ENCODE data around the gene ACCSL.

The ACCSL gene

DNA sequence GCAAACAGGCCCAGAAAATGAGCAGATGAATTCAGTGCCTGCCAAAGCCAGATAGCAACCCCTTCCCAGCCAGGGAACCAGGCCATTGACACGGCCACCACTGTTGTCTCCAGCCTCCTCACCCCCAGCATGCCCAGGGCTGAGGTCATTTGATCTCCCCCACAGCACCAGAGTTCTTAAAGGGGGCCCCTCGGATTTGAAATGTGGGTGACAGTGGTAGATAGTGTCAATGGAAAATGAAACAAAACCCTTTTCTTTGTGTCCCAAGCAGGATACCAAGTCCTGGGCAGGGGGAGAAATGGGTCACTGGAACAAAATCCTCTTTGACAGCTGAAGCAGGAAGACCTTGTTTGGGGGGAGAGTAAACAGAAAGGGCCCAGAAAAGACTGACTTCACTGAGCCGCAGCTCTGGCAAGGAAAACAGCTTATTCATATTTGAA, 14.3 kb upstream of the ACCSL start:
- DNase-seq (ENCODE audit: low spot score) (no peak), ATAC-seq (ENCODE audit: low read depth) (no peak)
- Histone ChIP-seq H3K4me1 (ENCODE audit: insufficient read depth, poor library complexity, severe bottlenecking) (no peaks in the 10 kb centered on the region), H3K27ac (ENCODE audit: poor library complexity, severe bottlenecking) (no peak overlapping the region), H3K9me3 (ENCODE audit: severe bottlenecking) (no peaks in the 10 kb centered on the region), H3K36me3 (ENCODE audit: low read depth) (no peaks in the 10 kb centered on the region), H3K27me3 (ENCODE audit: insufficient read depth, poor library complexity, severe bottlenecking) (no peaks in the 10 kb centered on the region), H3K4me3 (ENCODE audit: severe bottlenecking) (no peak overlapping the region)
- TF ChIP-seq, protein P1, sequence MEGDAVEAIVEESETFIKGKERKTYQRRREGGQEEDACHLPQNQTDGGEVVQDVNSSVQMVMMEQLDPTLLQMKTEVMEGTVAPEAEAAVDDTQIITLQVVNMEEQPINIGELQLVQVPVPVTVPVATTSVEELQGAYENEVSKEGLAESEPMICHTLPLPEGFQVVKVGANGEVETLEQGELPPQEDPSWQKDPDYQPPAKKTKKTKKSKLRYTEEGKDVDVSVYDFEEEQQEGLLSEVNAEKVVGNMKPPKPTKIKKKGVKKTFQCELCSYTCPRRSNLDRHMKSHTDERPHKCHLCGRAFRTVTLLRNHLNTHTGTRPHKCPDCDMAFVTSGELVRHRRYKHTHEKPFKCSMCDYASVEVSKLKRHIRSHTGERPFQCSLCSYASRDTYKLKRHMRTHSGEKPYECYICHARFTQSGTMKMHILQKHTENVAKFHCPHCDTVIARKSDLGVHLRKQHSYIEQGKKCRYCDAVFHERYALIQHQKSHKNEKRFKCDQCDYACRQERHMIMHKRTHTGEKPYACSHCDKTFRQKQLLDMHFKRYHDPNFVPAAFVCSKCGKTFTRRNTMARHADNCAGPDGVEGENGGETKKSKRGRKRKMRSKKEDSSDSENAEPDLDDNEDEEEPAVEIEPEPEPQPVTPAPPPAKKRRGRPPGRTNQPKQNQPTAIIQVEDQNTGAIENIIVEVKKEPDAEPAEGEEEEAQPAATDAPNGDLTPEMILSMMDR (IDR thresholded peaks at IDR 0.05; ENCODE audit: poor library complexity, severe bottlenecking), result no peak

DNA sequence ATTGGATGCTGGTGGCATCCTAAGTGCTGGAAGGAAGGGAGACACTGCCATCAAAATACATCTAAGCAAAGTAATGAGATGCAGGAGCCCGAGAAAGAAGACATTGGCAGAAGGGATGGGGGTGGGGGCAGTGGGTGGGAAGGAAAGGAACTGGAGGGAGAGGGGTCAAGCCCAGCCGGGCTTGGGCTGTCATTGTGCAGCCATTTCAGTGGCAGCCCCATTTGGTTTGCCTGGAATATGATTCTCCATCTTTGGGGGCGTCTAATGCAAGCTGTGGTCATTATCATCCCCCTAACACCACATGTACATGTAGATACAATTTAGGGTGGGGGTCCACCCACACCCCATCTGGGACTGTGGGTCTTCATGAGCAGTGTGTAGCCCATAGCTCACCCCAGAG, 13.9 kb upstream of the ACCSL start:
- ATAC-seq (ENCODE audit: low read depth), result no peak
- Histone ChIP-seq H3K27me3 (ENCODE audit: insufficient read depth, poor library complexity, severe bottlenecking) (no peaks in the 10 kb centered on the region), H3K27ac (ENCODE audit: poor library complexity, severe bottlenecking) (no peak overlapping the region), H3K4me1 (ENCODE audit: insufficient read depth, poor library complexity, severe bottlenecking) (no peaks in the 10 kb centered on the region), H3K36me3 (ENCODE audit: low read depth) (no peaks in the 10 kb centered on the region), H3K9me3 (ENCODE audit: severe bottlenecking) (no peaks in the 10 kb centered on the region), H3K4me3 (ENCODE audit: severe bottlenecking) (no peak overlapping the region)
- TF ChIP-seq, protein P1 (IDR thresholded peaks at IDR 0.05; ENCODE audit: poor library complexity, severe bottlenecking), result no peak
- no peak for DNase-seq (ENCODE audit: low spot score)

DNA sequence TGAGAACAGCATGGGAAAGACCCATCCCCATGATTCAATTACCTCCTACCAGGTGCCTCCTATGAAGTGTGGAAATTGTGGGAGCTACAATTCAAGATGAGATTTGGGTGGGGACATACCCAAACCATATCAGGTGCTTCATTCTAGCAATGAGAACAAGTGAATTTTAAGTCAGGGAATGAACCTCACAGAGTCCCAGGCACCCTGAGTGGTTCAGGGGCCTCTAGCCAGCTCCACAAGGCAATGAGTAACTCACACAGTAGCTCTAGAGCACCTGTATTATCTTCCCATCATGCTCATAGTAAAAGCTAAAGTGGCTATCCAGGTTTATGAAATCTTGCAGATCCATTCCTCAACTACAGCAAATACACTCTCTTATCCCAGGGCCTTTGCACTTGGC, 13.1 kb upstream of the ACCSL start:
- Histone ChIP-seq H3K27ac (ENCODE audit: poor library complexity, severe bottlenecking) (no peak overlapping the region), H3K4me3 (ENCODE audit: severe bottlenecking) (no peak overlapping the region), H3K27me3 (ENCODE audit: insufficient read depth, poor library complexity, severe bottlenecking) (no peaks in the 10 kb centered on the region), H3K4me1 (ENCODE audit: insufficient read depth, poor library complexity, severe bottlenecking) (no peaks in the 10 kb centered on the region), H3K9me3 (ENCODE audit: severe bottlenecking) (no peaks in the 10 kb centered on the region), H3K36me3 (ENCODE audit: low read depth) (no peaks in the 10 kb centered on the region)
- TF ChIP-seq, protein P1 (IDR thresholded peaks at IDR 0.05; ENCODE audit: poor library complexity, severe bottlenecking), result no peak
- ATAC-seq (ENCODE audit: low read depth) (no peak), DNase-seq (ENCODE audit: low spot score) (no peak)

DNA sequence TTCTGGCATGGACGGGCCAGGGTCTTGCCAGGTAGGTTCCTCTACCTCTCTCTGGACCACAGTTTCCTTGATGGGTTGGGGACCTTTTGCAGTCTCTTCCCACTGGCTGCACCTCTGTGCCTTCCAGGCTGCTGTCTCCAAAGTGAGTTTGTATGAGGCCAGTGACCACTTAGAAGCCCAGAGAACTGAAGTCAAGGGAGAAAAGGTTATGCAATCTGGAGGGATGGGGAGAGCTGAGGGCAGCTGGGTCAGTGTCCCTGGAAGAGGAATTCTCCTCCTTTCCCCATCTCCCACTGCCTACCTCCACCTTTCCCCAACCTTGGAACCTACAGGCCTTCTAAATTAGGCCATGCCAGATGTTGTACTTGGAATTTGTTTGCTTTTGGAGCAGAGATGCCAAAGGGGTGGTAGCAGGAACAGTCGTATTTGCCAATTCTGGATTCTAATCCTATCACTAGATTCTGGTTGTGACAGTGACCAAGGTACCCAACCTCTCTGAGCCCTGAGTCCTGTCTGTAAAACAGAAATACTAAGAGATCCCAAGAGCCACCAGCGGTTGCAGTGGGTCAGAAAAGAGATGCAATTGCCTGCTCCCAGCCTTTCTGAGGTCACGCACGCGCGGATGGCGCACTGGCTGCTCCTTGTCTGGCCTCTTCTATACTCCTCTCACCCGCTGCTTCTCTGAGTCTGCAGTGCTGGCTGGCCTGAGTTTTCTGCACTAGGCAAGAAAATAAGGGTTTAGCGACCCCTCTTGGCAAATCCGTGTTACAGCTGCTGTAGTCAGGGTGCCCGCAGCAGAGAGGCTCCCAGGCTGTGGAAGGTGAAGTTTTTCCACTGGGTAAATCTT, 10.7 kb upstream of the ACCSL start:
- H3K9me3 ChIP-seq (ENCODE audit: severe bottlenecking), result no peaks in the 10 kb centered on the region
- TF ChIP-seq, protein P1 (IDR thresholded peaks at IDR 0.05; ENCODE audit: poor library complexity, severe bottlenecking), result peak; percentile 68
- H3K4me3 ChIP-seq (ENCODE audit: severe bottlenecking), result no peak overlapping the region
- no peaks in the 10 kb centered on the region for H3K36me3 ChIP-seq (ENCODE audit: low read depth)
- no peak overlapping the region for H3K27ac ChIP-seq (ENCODE audit: poor library complexity, severe bottlenecking)
- peak; percentile 85 for ATAC-seq (ENCODE audit: low read depth)
- H3K4me1 ChIP-seq (ENCODE audit: insufficient read depth, poor library complexity, severe bottlenecking), result no peaks in the 10 kb centered on the region
- no peaks in the 10 kb centered on the region for H3K27me3 ChIP-seq (ENCODE audit: insufficient read depth, poor library complexity, severe bottlenecking)
- DNase-seq (ENCODE audit: low spot score), result no peak

DNA sequence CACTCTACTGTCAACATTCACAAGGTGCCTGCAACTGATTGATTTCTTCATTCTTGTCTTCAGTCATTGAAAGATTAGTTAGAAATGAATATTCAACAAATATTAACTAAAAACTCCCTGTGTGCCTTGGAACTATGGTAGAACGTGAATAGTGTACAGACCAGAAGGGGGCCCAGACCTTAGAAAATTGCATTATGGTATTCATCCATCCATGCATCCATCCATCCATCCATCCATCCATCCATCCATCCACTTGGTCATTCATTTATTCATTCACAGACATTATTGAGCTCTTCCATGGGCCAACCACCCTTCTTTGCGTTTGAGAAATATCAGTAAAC, 10.2 kb upstream of the ACCSL start:
- no peak overlapping the region for H3K4me3 ChIP-seq (ENCODE audit: severe bottlenecking)
- H3K27ac ChIP-seq (ENCODE audit: poor library complexity, severe bottlenecking), result no peak overlapping the region
- no peaks in the 10 kb centered on the region for H3K27me3 ChIP-seq (ENCODE audit: insufficient read depth, poor library complexity, severe bottlenecking)
- no peaks in the 10 kb centered on the region for H3K4me1 ChIP-seq (ENCODE audit: insufficient read depth, poor library complexity, severe bottlenecking)
- no peaks in the 10 kb centered on the region for H3K36me3 ChIP-seq (ENCODE audit: low read depth)
- no peaks in the 10 kb centered on the region for H3K9me3 ChIP-seq (ENCODE audit: severe bottlenecking)
- TF ChIP-seq, protein P1 (IDR thresholded peaks at IDR 0.05; ENCODE audit: poor library complexity, severe bottlenecking), result peak; percentile 43
- DNase-seq (ENCODE audit: low spot score) (no peak), ATAC-seq (ENCODE audit: low read depth) (0 out of 3 replicates have a peak, but pooled peaks have one; percentile 10)

Data from RWPE2 (cell line).